ENCODE measurements around the gene RPS18. TPM values are rescaled to one million over a fixed set of nuclear protein-coding genes. Genes with fewer than 3 reads are reported as not detected.

Gene RPS18
- total and polyA plus RNA-seq, 9 of the 15 experiments (the other 6 are each of a cell fraction or from before 2014, with no cell fraction given): 5,023 to 17,516 (median 8,131) TPM

DNA sequence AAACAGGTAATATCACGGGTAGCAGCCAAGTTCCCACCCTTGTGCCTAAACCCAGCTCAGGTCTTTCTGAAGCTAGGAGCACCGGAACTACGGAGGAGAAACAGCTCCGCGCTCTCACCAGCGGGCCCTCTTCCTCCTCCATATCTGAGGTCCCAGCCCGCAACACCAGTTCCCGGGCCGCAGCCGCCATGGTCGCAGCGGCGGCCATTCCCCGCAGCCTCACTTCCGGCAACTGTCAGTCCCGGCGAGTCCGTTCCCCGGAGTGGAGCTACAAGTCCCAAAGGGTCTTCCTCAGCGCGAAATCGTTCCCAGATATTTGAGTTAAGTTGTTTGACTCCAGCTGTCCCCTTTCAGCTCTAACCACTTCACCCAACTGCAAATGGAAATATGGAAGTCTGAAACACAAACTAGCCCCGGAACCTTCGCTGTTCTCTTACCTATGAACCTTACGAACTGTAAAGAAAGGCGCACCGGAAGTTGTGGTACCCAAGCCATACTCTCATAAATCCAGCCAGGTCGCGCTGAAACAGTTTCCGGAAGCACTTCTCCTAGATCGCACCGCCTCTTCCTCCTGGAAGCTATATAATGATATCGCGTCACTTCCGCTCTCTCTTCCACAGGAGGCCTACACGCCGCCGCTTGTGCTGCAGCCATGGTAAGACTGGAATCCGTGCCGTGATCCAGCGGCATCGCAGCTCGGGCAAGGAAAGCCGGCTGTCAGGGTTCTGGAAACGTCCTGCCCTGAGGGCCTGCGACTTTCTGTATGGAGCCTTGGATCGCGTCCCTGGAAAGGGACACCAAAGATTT, at the start of gene RPS18, which contains the start of gene VPS52 (continued):
- TF ChIP-seq C11orf30 (IDR thresholded peaks at IDR 0.05; ENCODE audit: low read depth) (peak; percentile 99), DEAF1 (CRISPR knock-in tag; IDR thresholded peaks at IDR 0.05) (0 out of 2 replicates have a peak, but pooled peaks have one; percentile 29), NR4A1 (CRISPR knock-in tag; IDR thresholded peaks at IDR 0.05) (peak; percentile 54), NR4A1 (tag; IDR thresholded peaks at IDR 0.05) (peak; percentile 33; the same call in 1 of the 2 replicates), PHF21A (IDR thresholded peaks at IDR 0.05; ENCODE audit: borderline replicate concordance, low read depth) (peak; percentile 8; the same call in 1 of the 2 replicates), KLF1 (tag; IDR thresholded peaks at IDR 0.05) (peak; percentile 40; the same call in 1 of the 2 replicates), STAG1 (CRISPR knock-in tag; IDR thresholded peaks at IDR 0.05; ENCODE audit: borderline replicate concordance) (no peak), NFRKB (IDR thresholded peaks at IDR 0.05; ENCODE audit: low read depth) (peak; percentile 100), AFF1 (IDR thresholded peaks at IDR 0.05; ENCODE audit: low read depth in 1 of 2, partially characterized antibody in 2 of 2) (peak; percentile 31 to 91)
- TF ChIP-seq, protein P1, sequence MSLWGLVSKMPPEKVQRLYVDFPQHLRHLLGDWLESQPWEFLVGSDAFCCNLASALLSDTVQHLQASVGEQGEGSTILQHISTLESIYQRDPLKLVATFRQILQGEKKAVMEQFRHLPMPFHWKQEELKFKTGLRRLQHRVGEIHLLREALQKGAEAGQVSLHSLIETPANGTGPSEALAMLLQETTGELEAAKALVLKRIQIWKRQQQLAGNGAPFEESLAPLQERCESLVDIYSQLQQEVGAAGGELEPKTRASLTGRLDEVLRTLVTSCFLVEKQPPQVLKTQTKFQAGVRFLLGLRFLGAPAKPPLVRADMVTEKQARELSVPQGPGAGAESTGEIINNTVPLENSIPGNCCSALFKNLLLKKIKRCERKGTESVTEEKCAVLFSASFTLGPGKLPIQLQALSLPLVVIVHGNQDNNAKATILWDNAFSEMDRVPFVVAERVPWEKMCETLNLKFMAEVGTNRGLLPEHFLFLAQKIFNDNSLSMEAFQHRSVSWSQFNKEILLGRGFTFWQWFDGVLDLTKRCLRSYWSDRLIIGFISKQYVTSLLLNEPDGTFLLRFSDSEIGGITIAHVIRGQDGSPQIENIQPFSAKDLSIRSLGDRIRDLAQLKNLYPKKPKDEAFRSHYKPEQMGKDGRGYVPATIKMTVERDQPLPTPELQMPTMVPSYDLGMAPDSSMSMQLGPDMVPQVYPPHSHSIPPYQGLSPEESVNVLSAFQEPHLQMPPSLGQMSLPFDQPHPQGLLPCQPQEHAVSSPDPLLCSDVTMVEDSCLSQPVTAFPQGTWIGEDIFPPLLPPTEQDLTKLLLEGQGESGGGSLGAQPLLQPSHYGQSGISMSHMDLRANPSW (CRISPR knock-in tag; IDR thresholded peaks at IDR 0.05): peak; percentile 95
- TF ChIP-seq, protein P2, sequence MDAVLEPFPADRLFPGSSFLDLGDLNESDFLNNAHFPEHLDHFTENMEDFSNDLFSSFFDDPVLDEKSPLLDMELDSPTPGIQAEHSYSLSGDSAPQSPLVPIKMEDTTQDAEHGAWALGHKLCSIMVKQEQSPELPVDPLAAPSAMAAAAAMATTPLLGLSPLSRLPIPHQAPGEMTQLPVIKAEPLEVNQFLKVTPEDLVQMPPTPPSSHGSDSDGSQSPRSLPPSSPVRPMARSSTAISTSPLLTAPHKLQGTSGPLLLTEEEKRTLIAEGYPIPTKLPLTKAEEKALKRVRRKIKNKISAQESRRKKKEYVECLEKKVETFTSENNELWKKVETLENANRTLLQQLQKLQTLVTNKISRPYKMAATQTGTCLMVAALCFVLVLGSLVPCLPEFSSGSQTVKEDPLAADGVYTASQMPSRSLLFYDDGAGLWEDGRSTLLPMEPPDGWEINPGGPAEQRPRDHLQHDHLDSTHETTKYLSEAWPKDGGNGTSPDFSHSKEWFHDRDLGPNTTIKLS (IDR thresholded peaks at IDR 0.05; ENCODE audit: borderline replicate concordance, low read depth): peak; percentile 80

All from K562 (cell line).